Measurements from ENCODE around the gene LRP3. TPM values are rescaled to one million over a fixed set of nuclear protein-coding genes. Genes with fewer than 3 reads are reported as not detected.
"Not testable (repeated sequence)": the region's sequence is repeated elsewhere in the genome, so short reads cannot be mapped to it uniquely, and the experiment has no call there.

The LRP3 gene
- total RNA-seq, 1 experiment from 2014 or later: 20.4 TPM

- no peaks in the 10 kb centered on the region for H3K79me2 ChIP-seq (ENCODE audit: low read length)
- TF ChIP-seq EZH2 (IDR thresholded peaks at IDR 0.05; ENCODE audit: low read length, unreplicated experiment) (no peak), CTCF (conservative IDR thresholded peaks at IDR 0.05; ENCODE audit: low read depth, low read length) (no peak), EZH2phosphoT487 (IDR thresholded peaks at IDR 0.05; ENCODE audit: borderline replicate concordance, low read length) (no peak)
- no peak overlapping the region for H3K27ac ChIP-seq (ENCODE audit: low read length)
- no peaks in the 10 kb centered on the region for H4K20me1 ChIP-seq (ENCODE audit: low read length)
- no peak overlapping the region for H3K4me3 ChIP-seq (ENCODE audit: low read length)
- ATAC-seq (no peak), DNase-seq (no peak)
- H2AFZ ChIP-seq (ENCODE audit: low read length): no peak overlapping the region
- no peaks in the 10 kb centered on the region for H3F3A ChIP-seq (ENCODE audit: low read length, unreplicated experiment)
- no peaks in the 10 kb centered on the region for H3K9me2 ChIP-seq (replicated peaks; ENCODE audit: low read length)
- no peak overlapping the region for H3K9ac ChIP-seq (ENCODE audit: low read length)
- no TSS peak for BruUV-seq (replicated peaks)
- CTCF ChIA-PET: no interaction called here
- intact Hi-C loops (cut with micrococcal nuclease): no loop called here
- no peaks in the 10 kb centered on the region for H3K27me3 ChIP-seq (ENCODE audit: low read length)
- H3K4me1 ChIP-seq (ENCODE audit: insufficient read depth, low read length): no peaks in the 10 kb centered on the region
- no peaks in the 10 kb centered on the region for H3K36me3 ChIP-seq (ENCODE audit: low read depth, low read length)
- H3K4me2 ChIP-seq (ENCODE audit: low read length): no peak overlapping the region
- POLR2A ChIA-PET (ENCODE audit: unreplicated experiment): no interaction called here
- H3K9me3 ChIP-seq (ENCODE audit: low read length): no peaks in the 10 kb centered on the region
Measured at GRCh38 chr19:33207903-33208302, 13.8 kb downstream of the LRP3 start.

- no peak for TF ChIP-seq EZH2 (IDR thresholded peaks at IDR 0.05; ENCODE audit: low read length, unreplicated experiment)
- no peak for TF ChIP-seq EZH2phosphoT487 (IDR thresholded peaks at IDR 0.05; ENCODE audit: borderline replicate concordance, low read length)
- TF ChIP-seq CTCF (conservative IDR thresholded peaks at IDR 0.05; ENCODE audit: low read depth, low read length): no peak
- Histone ChIP-seq H3K9ac (ENCODE audit: low read length) (no peak overlapping the region), H3K27ac (ENCODE audit: low read length) (no peak overlapping the region), H3K4me1 (ENCODE audit: insufficient read depth, low read length) (no peaks in the 10 kb centered on the region), H3K4me3 (ENCODE audit: low read length) (no peak overlapping the region), H3K36me3 (ENCODE audit: low read depth, low read length) (no peaks in the 10 kb centered on the region), H4K20me1 (ENCODE audit: low read length) (no peaks in the 10 kb centered on the region), H3K27me3 (ENCODE audit: low read length) (no peaks in the 10 kb centered on the region), H3F3A (ENCODE audit: low read length, unreplicated experiment) (no peaks in the 10 kb centered on the region), H3K9me2 (replicated peaks; ENCODE audit: low read length) (no peaks in the 10 kb centered on the region), H3K9me3 (ENCODE audit: low read length) (no peaks in the 10 kb centered on the region), H3K79me2 (ENCODE audit: low read length) (no peaks in the 10 kb centered on the region), H2AFZ (ENCODE audit: low read length) (no peak overlapping the region), H3K4me2 (ENCODE audit: low read length) (no peak overlapping the region)
- BruUV-seq (replicated peaks): no TSS peak
- ChIA-PET CTCF (no interaction called here), POLR2A (ENCODE audit: unreplicated experiment) (no interaction called here)
- ATAC-seq (no peak), DNase-seq (no peak)
- intact Hi-C loops (cut with micrococcal nuclease): no loop called here
Measured at GRCh38 chr19:33208371-33208895, 14.3 kb downstream of the LRP3 start.

GRCh38 chr19:33208904-33209849, 15.0 kb downstream of the LRP3 start:
- no peaks in the 10 kb centered on the region for H3K27me3 ChIP-seq (ENCODE audit: low read length)
- no peaks in the 10 kb centered on the region for H3K9me2 ChIP-seq (replicated peaks; ENCODE audit: low read length)
- H2AFZ ChIP-seq (ENCODE audit: low read length): no peak overlapping the region
- H3F3A ChIP-seq (ENCODE audit: low read length, unreplicated experiment): no peaks in the 10 kb centered on the region
- intact Hi-C loops (cut with micrococcal nuclease): no loop called here
- no peak for TF ChIP-seq EZH2phosphoT487 (IDR thresholded peaks at IDR 0.05; ENCODE audit: borderline replicate concordance, low read length)
- no peak overlapping the region for H3K4me3 ChIP-seq (ENCODE audit: low read length)
- no peaks in the 10 kb centered on the region for H3K36me3 ChIP-seq (ENCODE audit: low read depth, low read length)
- H3K27ac ChIP-seq (ENCODE audit: low read length): no peak overlapping the region
- BruUV-seq (replicated peaks): no TSS peak
- ChIA-PET CTCF (no interaction called here), POLR2A (ENCODE audit: unreplicated experiment) (no interaction called here)
- no peak overlapping the region for H3K9ac ChIP-seq (ENCODE audit: low read length)
- H4K20me1 ChIP-seq (ENCODE audit: low read length): no peaks in the 10 kb centered on the region
- DNase-seq (no peak), ATAC-seq (no peak)
- no peaks in the 10 kb centered on the region for H3K4me1 ChIP-seq (ENCODE audit: insufficient read depth, low read length)
- no peaks in the 10 kb centered on the region for H3K9me3 ChIP-seq (ENCODE audit: low read length)
- no peak overlapping the region for H3K4me2 ChIP-seq (ENCODE audit: low read length)
- no peaks in the 10 kb centered on the region for H3K79me2 ChIP-seq (ENCODE audit: low read length)

GRCh38 chr19:33209850-33210230, 15.7 kb downstream of the LRP3 start:
- BruUV-seq (replicated peaks); H3K27ac ChIP-seq (ENCODE audit: low read length); H3K4me3 ChIP-seq (ENCODE audit: low read length); POLR2A ChIA-PET (ENCODE audit: unreplicated experiment); H3K9me3 ChIP-seq (ENCODE audit: low read length); H3K9me2 ChIP-seq (replicated peaks; ENCODE audit: low read length); H4K20me1 ChIP-seq (ENCODE audit: low read length); ATAC-seq; DNase-seq; H3K79me2 ChIP-seq (ENCODE audit: low read length); H3K36me3 ChIP-seq (ENCODE audit: low read depth, low read length); H3F3A ChIP-seq (ENCODE audit: low read length, unreplicated experiment); H3K9ac ChIP-seq (ENCODE audit: low read length); H3K4me1 ChIP-seq (ENCODE audit: insufficient read depth, low read length); H2AFZ ChIP-seq (ENCODE audit: low read length); intact Hi-C loops (cut with micrococcal nuclease); H3K27me3 ChIP-seq (ENCODE audit: low read length); CTCF ChIA-PET; H3K4me2 ChIP-seq (ENCODE audit: low read length): not testable (repeated sequence)
